SKM-1 treated with dmso at 0.1 percent for 144 hours (cell line): Measurements from ENCODE around the gene PCDHGA5.
A peak's percentile ranks its signal among the peaks of the same experiment; 100 is the strongest.
"Not testable (repeated sequence)": the region's sequence is repeated elsewhere in the genome, so short reads cannot be mapped to it uniquely, and the experiment has no call there.

Experiments
- DNase-seq: peaks from one replicate; lab custom pipeline; 2025; ENCODE audit not compliant: unreplicated experiment; lab: John Stamatoyannopoulos, UW

The PCDHGA5 gene

DNA sequence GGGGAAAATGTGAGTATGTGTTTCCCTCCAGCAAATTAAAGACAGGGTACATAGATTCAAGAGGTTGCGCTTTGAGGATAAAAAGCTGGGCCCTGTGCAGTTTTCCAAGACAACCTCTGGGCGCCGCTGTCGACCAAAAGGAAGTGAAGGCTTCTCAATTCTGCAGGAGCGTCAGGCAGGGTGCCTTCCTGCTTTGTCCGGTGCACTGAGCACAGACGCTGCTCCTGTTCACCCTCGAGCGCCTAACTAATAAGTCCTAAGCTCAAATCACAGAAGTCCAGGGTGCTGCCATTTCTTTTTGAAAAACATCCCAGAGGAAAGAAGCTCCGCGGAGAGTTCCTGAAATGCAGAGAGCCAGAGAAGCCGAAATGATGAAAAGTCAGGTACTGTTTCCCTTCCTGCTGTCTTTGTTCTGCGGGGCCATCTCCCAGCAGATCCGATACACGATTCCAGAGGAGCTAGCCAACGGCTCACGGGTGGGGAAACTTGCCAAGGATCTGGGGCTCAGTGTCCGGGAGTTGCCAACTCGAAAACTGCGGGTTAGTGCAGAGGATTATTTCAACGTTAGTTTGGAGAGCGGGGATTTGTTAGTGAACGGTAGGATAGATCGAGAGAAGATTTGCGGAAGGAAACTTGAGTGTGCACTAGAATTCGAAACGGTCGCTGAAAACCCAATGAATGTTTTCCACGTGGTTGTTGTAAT is 13.9 kb upstream of the PCDHGA5 start, which contains the start of gene PCDHGB1:
Gene PCDHGB1 (plus strand): TSS at position 183 of the 703 bp plus-strand sequence. CDS start 162 bp downstream, at position 345.
- DNase-seq: peak; percentile 8

DNA sequence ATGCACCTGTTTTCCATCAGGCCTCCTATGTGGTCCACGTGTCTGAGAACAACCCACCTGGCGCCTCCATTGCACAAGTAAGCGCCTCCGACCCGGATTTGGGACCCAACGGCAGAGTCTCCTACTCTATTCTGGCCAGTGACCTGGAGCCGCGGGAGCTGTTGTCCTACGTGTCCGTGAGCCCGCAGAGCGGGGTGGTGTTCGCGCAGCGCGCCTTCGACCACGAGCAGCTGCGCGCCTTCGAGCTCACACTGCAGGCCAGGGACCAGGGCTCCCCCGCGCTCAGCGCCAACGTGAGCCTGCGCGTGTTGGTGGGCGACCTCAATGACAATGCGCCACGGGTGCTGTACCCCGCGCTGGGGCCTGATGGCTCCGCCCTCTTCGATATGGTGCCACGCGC is 12.4 kb upstream of the PCDHGA5 start:
- no peak for DNase-seq

DNA sequence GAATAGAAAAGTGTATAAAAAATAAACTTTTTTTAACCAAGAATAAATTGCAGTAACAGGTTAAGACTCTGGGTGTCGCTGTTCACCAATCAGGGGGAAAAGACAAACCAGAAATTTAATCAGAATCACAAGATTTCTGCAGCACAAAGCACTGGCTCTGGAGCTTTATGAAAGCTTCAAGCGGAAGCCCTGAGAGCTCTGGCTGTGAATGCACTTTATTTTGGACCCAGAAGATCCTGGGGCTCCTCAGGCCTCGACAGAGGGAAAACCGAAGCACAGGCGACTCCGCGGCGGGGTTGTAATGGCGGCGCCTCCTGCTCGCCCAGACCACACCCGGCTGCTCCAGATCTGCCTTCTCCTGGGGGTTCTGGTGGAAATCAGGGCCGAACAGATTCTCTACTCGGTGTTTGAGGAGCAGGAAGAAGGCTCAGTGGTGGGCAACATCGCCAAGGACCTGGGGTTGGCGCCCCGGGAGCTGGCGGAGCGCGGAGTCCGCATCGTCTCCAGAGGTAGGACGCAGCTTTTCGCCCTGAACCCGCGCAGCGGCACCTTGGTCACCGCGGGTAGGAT is 9.0 kb upstream of the PCDHGA5 start, which contains the start of gene PCDHGA4:
Gene PCDHGA4 (plus strand): TSS at position 122 of the 570 bp plus-strand sequence. CDS start 87 bp downstream, at position 209.
- DNase-seq: no peak

DNA sequence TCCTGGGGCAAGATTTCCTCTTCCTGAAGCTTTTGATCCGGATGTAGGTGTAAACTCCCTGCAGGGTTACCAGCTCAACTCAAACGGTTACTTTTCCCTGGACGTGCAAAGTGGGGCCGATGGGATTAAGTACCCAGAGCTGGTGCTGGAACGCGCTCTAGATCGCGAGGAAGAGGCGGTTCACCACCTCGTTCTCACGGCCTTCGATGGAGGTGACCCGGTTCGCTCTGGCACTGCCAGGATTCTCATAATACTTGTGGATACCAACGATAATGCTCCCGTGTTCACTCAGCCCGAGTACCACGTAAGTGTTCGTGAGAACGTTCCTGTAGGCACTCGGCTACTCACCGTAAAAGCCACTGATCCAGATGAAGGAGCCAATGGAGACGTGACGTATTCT is 8.3 kb upstream of the PCDHGA5 start:
- DNase-seq: no peak

DNA sequence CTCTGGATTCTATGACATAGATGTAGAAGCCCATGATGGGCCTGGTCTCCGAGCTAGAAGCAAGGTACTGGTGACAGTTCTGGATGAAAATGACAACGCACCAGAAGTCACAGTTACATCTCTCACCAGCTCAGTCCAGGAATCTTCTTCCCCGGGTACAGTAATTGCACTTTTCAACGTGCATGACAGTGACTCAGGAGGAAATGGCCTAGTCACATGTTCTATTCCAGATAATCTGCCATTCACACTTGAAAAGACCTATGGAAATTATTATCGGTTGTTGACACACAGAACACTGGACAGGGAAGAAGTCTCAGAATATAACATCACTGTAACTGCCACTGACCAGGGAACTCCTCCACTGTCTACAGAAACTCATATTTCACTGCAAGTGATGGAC is 7.8 kb upstream of the PCDHGA5 start:
- no peak for DNase-seq

DNA sequence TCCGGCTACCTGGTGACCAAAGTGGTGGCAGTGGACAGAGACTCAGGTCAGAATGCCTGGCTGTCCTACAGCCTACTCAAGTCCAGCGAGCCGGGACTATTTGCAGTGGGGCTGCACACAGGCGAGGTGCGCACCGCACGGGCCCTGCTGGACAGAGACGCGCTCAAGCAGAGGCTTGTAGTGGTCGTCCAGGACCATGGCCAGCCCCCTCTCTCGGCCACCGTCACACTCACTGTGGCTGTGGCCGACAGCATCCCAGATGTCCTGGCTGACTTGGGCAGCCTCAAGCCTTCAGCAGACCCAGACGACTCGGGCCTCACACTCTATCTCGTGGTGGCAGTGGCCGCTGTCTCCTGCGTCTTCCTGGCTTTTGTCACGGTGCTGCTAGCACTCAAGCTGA is 7.0 kb upstream of the PCDHGA5 start:
- no peak for DNase-seq

DNA sequence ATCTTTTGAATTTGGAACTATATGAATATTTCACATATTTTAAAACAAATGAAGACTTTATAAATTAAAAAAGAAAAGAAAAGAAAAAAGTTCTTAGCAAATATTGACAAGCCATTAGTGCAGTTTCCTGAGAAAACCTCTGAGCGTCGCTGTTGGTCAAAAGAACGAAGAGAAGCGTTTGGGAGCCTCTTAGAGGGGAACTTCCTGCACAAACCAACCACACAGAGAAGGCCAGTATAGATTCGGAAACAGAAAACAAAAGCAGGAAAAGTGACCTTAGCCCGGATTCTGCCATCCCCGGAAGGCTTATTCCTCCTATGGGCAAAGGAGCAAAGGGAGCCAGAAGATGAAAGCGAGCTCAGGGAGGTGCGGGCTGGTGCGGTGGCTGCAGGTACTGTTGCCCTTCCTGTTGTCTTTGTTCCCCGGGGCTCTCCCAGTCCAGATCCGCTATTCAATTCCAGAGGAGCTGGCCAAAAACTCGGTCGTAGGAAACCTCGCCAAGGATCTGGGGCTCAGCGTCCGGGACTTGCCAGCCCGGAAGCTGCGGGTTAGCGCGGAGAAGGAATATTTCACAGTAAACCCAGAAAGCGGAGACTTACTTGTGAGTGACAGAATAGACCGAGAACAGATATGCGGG is 4.1 kb upstream of the PCDHGA5 start, which contains the start of gene PCDHGB2:
Gene PCDHGB2 (plus strand): TSS at position 205 of the 637 bp plus-strand sequence. CDS start 142 bp downstream, at position 347.
- DNase-seq: no peak

DNA sequence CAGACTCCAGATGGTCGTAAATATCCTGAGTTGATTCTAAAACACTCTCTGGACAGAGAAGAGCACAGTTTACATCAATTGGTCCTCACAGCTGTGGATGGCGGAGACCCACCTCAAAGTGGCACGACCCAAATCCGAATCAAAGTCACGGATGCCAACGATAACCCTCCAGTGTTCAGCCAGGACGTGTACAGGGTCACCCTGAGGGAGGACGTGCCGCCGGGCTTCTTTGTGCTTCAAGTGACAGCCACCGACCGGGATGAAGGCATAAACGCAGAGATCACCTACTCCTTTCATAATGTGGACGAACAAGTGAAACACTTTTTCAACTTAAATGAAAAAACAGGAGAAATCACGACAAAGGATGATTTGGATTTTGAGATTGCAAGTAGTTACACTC is 3.3 kb upstream of the PCDHGA5 start:
- DNase-seq: no peak

DNA sequence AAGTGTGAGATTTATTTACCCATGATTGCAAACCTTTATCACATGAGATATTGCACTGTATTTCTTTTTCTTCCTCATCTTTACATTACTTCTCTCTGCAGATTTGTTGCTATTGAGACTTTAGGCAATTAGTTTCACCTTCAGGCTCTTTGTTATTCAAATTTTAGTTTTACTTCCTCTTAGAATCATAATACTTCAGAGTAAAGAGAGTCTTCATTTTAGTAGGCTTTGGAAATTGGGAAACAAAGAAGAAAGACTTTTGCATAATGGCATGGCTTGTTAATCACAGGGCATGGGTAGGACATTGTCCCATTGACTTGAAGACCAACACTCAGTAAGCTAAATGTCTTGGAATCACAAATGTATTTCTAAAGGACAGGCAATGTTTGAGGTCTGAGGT is 1.2 kb upstream of the PCDHGA5 start:
- DNase-seq: no peak

DNA sequence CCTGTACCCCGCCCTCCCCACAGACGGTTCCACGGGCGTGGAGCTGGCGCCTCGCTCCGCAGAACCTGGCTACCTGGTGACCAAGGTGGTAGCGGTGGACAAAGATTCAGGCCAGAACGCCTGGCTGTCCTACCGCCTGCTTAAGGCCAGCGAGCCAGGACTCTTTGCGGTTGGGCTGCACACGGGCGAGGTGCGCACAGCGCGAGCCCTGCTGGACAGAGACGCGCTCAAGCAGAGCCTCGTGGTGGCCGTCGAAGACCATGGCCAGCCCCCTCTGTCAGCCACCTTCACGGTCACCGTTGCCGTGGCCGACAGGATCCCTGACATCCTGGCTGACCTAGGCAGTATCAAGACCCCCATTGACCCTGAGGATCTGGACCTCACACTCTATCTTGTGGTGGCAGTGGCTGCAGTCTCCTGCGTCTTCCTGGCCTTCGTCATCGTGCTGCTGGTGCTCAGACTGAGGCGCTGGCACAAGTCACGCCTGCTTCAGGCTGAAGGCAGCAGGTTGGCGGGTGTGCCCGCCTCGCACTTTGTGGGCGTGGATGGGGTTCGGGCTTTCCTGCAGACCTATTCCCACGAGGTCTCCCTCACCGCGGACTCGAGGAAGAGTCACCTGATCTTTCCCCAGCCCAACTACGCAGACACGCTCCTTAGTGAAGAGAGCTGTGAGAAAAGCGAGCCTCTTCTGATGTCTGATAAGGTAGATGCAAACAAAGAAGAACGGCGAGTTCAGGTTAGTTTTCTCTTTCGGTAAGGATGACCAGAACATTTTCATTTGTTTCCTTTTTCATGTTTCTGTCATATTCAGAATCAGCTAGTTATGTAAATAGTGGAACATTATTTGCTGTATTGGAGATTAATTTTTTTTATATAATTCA is 2.3 kb downstream of the PCDHGA5 start:
- no peak for DNase-seq

DNA sequence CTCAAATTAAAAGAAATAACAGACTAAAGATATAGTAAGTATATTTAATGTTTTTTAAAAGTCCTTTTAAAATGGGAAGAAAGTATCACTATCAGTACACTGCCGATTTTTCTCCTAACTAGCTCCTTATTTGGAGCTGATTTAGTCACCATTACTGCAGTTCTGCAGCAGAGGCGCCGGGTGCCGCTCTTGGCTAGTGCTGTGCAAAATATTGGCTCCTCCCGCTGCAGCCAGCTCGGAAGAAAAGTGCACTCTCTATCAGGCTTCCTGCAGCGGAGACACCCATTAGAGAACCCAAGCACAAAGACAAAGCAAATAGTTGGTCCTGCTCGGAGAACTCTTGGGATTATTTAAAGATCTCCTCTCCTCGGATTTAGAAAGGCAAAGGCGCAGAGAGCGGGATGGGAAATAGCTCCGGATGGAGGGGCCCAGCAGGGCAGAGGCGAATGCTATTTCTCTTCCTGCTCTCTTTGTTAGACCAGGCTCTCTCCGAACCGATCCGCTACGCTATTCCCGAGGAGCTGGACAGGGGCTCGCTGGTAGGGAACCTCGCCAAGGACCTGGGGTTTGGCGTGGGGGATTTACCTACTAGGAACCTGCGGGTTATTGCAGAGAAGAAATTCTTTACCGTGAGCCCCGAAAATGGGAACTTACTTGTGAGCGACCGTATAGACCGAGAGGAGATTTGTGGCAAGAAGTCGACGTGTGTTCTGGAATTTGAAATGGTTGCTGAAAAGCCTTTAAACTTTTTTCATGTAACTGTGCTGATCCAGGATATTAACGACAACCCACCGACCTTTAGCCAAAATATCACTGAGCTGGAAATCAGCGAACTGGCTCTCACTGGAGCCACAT is 6.3 kb downstream of the PCDHGA5 start, which contains the start of gene PCDHGB3:
Gene PCDHGB3 (plus strand): TSS at position 249 of the 855 bp plus-strand sequence. CDS start 153 bp downstream, at position 402.
- DNase-seq: no peak

DNA sequence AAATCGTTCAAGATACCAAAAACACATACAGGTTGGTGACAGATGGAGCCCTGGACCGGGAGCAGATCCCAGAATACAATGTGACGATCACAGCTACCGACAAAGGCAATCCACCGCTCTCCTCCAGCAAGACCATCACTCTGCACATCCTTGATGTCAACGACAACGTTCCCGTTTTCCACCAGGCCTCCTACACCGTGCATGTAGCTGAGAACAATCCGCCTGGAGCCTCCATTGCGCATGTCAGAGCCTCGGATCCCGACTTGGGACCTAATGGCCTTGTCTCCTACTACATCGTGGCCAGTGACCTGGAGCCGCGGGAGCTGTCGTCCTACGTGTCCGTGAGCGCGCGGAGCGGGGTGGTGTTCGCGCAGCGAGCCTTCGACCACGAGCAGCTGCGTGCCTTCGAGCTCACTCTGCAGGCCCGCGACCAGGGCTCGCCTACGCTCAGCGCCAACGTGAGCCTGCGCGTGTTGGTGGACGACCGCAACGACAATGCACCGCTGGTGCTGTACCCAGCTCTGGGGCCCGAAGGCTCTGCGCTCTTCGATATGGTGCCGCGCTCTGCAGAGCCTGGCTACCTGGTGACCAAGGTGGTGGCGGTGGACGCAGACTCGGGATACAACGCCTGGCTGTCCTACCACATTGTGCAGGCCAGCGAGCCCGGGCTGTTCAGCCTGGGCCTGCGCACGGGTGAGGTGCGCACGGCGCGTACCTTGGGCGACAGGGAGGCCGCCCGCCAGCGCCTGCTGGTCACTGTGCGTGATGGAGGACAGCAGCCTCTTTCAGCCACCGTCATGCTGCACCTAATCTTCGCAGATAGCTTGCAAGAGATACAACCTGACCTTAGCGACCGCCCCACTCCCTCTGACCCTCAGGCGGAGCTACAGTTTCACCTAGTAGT is 7.9 kb downstream of the PCDHGA5 start:
- no peak for DNase-seq

DNA sequence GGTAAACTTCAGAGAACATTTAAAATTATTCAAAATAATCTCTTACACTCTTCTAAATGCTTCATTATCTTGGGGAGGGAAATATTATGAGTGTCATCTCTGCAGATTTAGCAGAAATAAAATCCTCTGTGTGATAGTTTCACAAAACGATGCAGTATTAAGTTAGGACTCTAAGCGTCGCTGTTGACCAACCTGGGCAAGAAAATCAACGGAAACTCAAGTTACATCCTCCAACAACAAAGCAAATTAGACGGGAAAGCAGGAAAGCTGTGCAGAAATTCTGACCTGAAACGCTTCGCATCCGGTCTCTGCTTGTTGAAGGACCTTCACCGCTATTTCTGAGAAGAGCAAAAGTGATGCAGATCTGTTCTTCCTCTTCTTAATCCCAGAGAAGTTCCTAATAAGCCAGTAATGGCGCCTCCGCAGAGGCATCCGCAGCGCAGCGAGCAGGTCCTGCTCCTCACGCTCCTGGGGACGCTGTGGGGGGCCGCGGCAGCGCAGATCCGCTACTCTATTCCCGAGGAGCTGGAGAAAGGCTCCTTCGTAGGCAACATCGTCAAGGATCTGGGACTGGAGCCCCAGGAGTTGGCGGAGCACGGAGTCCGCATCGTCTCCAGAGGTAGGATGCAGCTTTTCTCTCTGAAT is 9.8 kb downstream of the PCDHGA5 start, which contains the start of gene PCDHGA6:
Gene PCDHGA6 (plus strand): TSS at position 219 of the 645 bp plus-strand sequence. CDS start 193 bp downstream, at position 412.
- no peak for DNase-seq

DNA sequence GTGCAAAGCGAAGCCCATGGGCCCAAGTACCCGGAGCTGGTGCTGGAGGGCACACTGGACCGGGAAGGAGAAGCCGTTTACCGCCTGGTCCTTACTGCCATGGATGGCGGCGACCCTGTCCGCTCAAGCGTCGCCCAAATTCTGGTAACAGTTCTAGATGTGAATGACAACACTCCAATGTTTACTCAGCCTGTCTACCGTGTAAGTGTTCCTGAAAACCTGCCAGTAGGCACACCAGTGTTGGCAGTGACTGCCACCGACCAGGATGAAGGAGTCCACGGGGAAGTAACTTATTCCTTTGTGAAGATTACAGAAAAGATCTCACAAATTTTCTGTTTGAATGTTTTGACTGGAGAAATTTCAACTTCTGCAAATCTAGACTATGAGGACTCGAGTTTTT is 10.7 kb downstream of the PCDHGA5 start:
- no peak for DNase-seq

DNA sequence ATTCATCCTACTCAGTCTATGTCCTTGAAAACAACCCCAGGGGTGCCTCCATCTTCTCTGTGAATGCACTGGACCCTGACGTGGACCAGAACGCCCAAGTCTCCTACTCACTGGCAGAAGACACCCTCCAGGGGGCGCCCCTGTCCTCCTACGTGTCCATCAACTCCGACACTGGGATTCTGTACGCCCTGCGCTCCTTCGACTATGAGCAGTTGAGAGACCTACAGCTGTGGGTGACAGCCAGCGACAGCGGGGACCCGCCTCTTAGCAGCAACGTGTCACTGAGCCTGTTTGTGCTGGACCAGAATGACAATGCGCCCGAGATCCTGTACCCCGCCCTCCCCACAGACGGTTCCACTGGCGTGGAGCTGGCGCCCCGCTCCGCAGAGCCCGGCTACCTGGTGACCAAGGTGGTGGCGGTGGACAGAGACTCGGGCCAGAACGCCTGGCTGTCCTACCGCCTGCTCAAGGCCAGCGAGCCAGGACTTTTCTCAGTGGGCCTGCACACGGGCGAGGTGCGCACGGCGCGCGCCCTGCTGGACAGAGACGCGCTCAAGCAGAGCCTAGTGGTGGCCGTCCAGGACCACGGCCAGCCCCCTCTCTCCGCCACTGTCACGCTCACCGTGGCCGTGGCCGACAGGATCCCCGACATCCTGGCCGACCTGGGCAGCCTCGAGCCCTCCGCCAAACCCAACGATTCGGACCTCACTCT is 11.6 kb downstream of the PCDHGA5 start:
- DNase-seq: not testable (repeated sequence)

DNA sequence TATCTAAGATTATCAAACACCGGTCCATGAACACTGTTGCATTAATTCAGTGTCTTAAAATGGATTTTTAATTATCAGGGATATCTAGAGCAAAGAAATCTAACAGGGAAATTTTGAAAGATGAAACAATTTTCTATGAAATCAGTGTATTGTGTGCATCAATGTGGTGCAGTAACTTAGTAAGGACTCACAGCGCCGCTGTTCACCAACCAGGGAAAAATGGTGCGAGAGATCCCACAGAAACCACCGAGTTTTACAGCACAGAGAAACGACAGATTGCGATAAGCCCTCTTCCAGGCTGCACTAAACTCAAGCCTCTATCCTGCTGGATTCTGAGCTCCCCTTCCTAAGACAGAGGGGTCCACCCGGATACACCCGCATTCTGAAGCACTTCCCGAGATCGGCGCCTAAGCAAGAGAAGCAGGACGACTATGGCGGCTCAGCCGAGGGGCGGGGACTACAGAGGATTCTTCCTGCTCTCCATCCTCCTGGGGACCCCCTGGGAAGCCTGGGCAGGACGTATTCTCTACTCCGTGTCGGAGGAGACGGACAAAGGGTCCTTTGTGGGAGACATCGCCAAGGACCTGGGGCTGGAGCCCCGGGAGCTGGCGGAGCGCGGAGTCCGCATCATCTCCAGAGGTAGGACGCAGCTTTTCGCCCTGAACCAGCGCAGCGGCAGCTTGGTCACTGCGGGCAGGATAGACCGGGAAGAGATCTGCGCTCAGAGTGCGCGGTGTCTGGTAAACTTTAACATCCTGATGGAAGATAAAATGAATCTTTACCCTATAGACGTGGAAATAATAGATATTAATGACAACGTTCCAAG is 18.7 kb downstream of the PCDHGA5 start, which contains the start of gene PCDHGA7:
Gene PCDHGA7 (plus strand): TSS at position 274 of the 826 bp plus-strand sequence. CDS start 158 bp downstream, at position 432.
- DNase-seq: no peak

DNA sequence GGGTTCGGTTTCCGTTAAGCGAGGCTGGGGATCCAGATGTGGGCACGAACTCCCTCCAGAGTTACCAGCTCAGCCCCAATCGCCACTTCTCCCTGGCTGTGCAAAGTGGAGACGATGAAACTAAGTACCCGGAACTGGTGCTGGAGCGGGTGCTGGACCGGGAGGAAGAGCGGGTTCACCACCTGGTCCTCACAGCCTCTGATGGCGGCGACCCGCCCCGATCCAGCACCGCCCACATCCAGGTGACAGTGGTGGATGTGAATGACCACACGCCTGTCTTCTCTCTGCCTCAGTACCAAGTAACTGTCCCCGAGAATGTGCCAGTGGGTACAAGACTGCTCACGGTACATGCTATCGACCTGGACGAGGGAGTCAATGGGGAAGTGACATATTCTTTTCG is 19.4 kb downstream of the PCDHGA5 start:
- no peak for DNase-seq
